Measurements from ENCODE around the gene NR0B2. TPM values are rescaled to one million over a fixed set of nuclear protein-coding genes. Genes with fewer than 3 reads are reported as not detected.

NR0B2 gene
- total RNA-seq (1 to 10 TPM; 1.2 to 7.8 TPM), polyA plus RNA-seq (ENCODE audit: insufficient read length in 6 of 6) (1 to 10 TPM; 2.4 to 5.4 (median 3.8) TPM)
- long read RNA-seq, donor 1, transcript NR0B2-201 (2 exons, 1,156 nt) = major isoform, 8 of 300 reads
- long read RNA-seq, donor 1, partial matches to known transcripts = 207 of 300 reads
- long read RNA-seq, donor 1, other reads (novel, unspliced or antisense) = 85 of 300 reads
- long read RNA-seq, donor 2, transcript NR0B2-201 (2 exons, 1,156 nt) = major isoform, 5 of 28 reads
- long read RNA-seq, donor 2, partial matches to known transcripts = 23 of 28 reads
- long read RNA-seq, donor 2, other reads (novel, unspliced or antisense) = 0 of 28 reads
- long read RNA-seq, donor 3, partial matches to known transcripts = 0 of 2 reads
- long read RNA-seq, donor 3, other reads (novel, unspliced or antisense) = 0 of 2 reads
- long read RNA-seq, donor 4, transcript NR0B2-201 (2 exons, 1,156 nt) = major isoform, 16 of 16 reads
- long read RNA-seq, donor 4, partial matches to known transcripts = 0 of 16 reads
- long read RNA-seq, donor 4, other reads (novel, unspliced or antisense) = 0 of 16 reads
- long read RNA-seq, donor 5, partial matches to known transcripts = 0 of 2 reads
- long read RNA-seq, donor 5, other reads (novel, unspliced or antisense) = 0 of 2 reads
- long read RNA-seq, donor 6, partial matches to known transcripts = 0 of 4 reads
- long read RNA-seq, donor 6, other reads (novel, unspliced or antisense) = 0 of 4 reads
- long read RNA-seq, donor 7, partial matches to known transcripts = 0 of 1 reads
- long read RNA-seq, donor 7, other reads (novel, unspliced or antisense) = 0 of 1 reads
- long read RNA-seq, donor 8, partial matches to known transcripts = 0 of 4 reads
- long read RNA-seq, donor 8, other reads (novel, unspliced or antisense) = 0 of 4 reads
- long read RNA-seq, donor 9 = 0 reads
- long read RNA-seq, donor 10, partial matches to known transcripts = 0 of 1 reads
- long read RNA-seq, donor 10, other reads (novel, unspliced or antisense) = 0 of 1 reads
- long read RNA-seq, donor 11 = 0 reads
- long read RNA-seq, donor 12, partial matches to known transcripts = 195 of 198 reads
- long read RNA-seq, donor 12, other reads (novel, unspliced or antisense) = 0 of 198 reads

- Histone ChIP-seq H3K4me3 (peak within 1 kb of the TSS; percentile 5 to 18), H3K27ac (peak within 1 kb of the TSS; percentile 55 to 72), H3K27me3 (no peaks in the 10 kb centered on the region), H3K36me3 (no peaks in the 10 kb centered on the region), H3K9me3 (no peaks in the 10 kb centered on the region), H3K4me1 (no peaks in the 10 kb centered on the region)
- DNase-seq (peak; percentile 31 to 85 (median 83)), ATAC-seq (peak; percentile 79)
- intact Hi-C loops (cut with DNase I) = no loop called here
- TF ChIP-seq, protein P1, sequence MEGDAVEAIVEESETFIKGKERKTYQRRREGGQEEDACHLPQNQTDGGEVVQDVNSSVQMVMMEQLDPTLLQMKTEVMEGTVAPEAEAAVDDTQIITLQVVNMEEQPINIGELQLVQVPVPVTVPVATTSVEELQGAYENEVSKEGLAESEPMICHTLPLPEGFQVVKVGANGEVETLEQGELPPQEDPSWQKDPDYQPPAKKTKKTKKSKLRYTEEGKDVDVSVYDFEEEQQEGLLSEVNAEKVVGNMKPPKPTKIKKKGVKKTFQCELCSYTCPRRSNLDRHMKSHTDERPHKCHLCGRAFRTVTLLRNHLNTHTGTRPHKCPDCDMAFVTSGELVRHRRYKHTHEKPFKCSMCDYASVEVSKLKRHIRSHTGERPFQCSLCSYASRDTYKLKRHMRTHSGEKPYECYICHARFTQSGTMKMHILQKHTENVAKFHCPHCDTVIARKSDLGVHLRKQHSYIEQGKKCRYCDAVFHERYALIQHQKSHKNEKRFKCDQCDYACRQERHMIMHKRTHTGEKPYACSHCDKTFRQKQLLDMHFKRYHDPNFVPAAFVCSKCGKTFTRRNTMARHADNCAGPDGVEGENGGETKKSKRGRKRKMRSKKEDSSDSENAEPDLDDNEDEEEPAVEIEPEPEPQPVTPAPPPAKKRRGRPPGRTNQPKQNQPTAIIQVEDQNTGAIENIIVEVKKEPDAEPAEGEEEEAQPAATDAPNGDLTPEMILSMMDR (IDR thresholded peaks at IDR 0.05) = no peak
Observed at GRCh38 chr1:26913754-26914619, at the start of gene NR0B2. NR0B2 (minus strand) TSS chr1:26913975; CDS start chr1:26913940, 35 bp downstream.

- no peak for DNase-seq
- TF ChIP-seq, protein P1 (IDR thresholded peaks at IDR 0.05) = no peak
- intact Hi-C loops (cut with DNase I) = no loop called here
- no peaks in the 10 kb centered on the region for H3K36me3 ChIP-seq
- H3K27me3 ChIP-seq = peaks cover 22 to 68% of the 10 kb centered on the region in 2 donors
- no peaks in the 10 kb centered on the region for H3K9me3 ChIP-seq
- no peak overlapping the region for H3K27ac ChIP-seq
- H3K4me3 ChIP-seq = no peak overlapping the region
- H3K4me1 ChIP-seq = peaks cover 0 to 15% of the 10 kb centered on the region in 2 donors
- ATAC-seq = no peak
Observed at GRCh38 chr1:26961826-26962225, 48.1 kb upstream of the NR0B2 start.

DNA sequence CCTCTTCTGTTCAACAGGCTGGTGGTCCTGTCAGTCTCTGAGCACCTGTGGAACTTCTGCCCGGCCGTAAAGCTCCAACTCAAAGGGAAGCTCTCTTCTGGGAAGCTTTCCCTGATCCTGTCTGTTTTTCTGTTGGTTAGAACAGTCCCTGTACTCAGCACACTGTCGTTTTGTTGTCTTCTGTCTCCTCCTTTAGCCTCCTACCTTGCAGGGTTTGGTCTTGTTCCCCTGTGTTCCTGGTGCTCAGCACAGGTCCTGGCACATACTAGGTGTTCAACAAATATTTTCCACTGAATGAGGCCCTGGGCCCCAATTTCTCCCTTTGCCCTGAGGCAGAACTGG, 46.8 kb upstream of the NR0B2 start:
- H3K4me3 ChIP-seq = peak overlapping the region; percentile 39 to 54
- intact Hi-C loops (cut with DNase I) = no loop called here
- H3K27me3 ChIP-seq = peaks cover 22 to 57% of the 10 kb centered on the region in 2 donors
- H3K4me1 ChIP-seq = peaks cover 0 to 15% of the 10 kb centered on the region in 2 donors
- ATAC-seq (peak; percentile 18), DNase-seq (no peak)
- no peaks in the 10 kb centered on the region for H3K36me3 ChIP-seq
- TF ChIP-seq, protein P1 (IDR thresholded peaks at IDR 0.05) = no peak
- H3K27ac ChIP-seq = peak overlapping the region in 1 of 2 donors; percentile 30
- H3K9me3 ChIP-seq = no peaks in the 10 kb centered on the region

- Histone ChIP-seq H3K27ac (peak within 1 kb of the TSS; percentile 15 to 30), H3K4me1 (peaks cover 0 to 15% of the 10 kb centered on the region in 2 donors), H3K36me3 (no peaks in the 10 kb centered on the region), H3K4me3 (peak within 1 kb of the TSS; percentile 39 to 54), H3K9me3 (no peaks in the 10 kb centered on the region), H3K27me3 (peaks cover 22 to 57% of the 10 kb centered on the region in 2 donors)
- DNase-seq = peak; percentile 45 to 93 (median 78)
- TF ChIP-seq, protein P1 (IDR thresholded peaks at IDR 0.05) = peak in 1 of 2 donors; percentile 30
- intact Hi-C loops (cut with DNase I) = no loop called here
- peak; percentile 98 for ATAC-seq
Observed at GRCh38 chr1:26959722-26960624, 46.2 kb upstream of the NR0B2 start, which contains the start of gene KDF1. KDF1 (minus strand) TSS chr1:26960468; CDS start chr1:26952380, 8,088 bp downstream.

Measured in left lung (tissue), 14 donors.